ENCODE results near the gene LRMDA.

GRCh38 chr10:75542906-75543305 lies 111.5 kb downstream of the LRMDA start:
- TF ChIP-seq TEAD4 (IDR thresholded peaks at IDR 0.05; ENCODE audit: low read depth, low read length), result no peak
- TF ChIP-seq RNF2 (IDR thresholded peaks at IDR 0.05; ENCODE audit: borderline replicate concordance, low read depth, low read length, missing control alignments, poor library complexity, severe bottlenecking), result no peak
- TF ChIP-seq POLR2A (IDR thresholded peaks at IDR 0.05; ENCODE audit: control extremely low read depth in 1 of 2, low read depth in 2 of 2, low read length in 2 of 2), result no peak
- TF ChIP-seq BACH1 (IDR thresholded peaks at IDR 0.05; ENCODE audit: low read length), result no peak
- TF ChIP-seq BCL11A (IDR thresholded peaks at IDR 0.05; ENCODE audit: low read depth in 2 of 2, low read length in 2 of 2), result no peak
- TF ChIP-seq SUZ12 (IDR thresholded peaks at IDR 0.05; ENCODE audit: low read length), result no peak
- no peak for TF ChIP-seq CTCF (IDR thresholded peaks at IDR 0.05; ENCODE audit: control extremely low read depth in 1 of 3, insufficient read depth in 1 of 3, low read depth in 1 of 3, low read length in 3 of 3)
- no peak for TF ChIP-seq ASH2L (IDR thresholded peaks at IDR 0.05; ENCODE audit: low read length)
- no peak for TF ChIP-seq YY1 (IDR thresholded peaks at IDR 0.05; ENCODE audit: low read depth, low read length)
- TF ChIP-seq RAD21 (IDR thresholded peaks at IDR 0.05 in 1 of 2, conservative IDR thresholded peaks at IDR 0.05 in 1 of 2; ENCODE audit: low read depth in 2 of 2, low read length in 2 of 2), result no peak
- TF ChIP-seq, protein P1, sequence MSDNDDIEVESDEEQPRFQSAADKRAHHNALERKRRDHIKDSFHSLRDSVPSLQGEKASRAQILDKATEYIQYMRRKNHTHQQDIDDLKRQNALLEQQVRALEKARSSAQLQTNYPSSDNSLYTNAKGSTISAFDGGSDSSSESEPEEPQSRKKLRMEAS (IDR thresholded peaks at IDR 0.05), result no peak
- TF ChIP-seq, protein P2, sequence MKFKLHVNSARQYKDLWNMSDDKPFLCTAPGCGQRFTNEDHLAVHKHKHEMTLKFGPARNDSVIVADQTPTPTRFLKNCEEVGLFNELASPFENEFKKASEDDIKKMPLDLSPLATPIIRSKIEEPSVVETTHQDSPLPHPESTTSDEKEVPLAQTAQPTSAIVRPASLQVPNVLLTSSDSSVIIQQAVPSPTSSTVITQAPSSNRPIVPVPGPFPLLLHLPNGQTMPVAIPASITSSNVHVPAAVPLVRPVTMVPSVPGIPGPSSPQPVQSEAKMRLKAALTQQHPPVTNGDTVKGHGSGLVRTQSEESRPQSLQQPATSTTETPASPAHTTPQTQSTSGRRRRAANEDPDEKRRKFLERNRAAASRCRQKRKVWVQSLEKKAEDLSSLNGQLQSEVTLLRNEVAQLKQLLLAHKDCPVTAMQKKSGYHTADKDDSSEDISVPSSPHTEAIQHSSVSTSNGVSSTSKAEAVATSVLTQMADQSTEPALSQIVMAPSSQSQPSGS (IDR thresholded peaks at IDR 0.05; ENCODE audit: low read length), result no peak
- no peak for TF ChIP-seq EZH2 (IDR thresholded peaks at IDR 0.05; ENCODE audit: low read depth, low read length, severe bottlenecking)
- no peak for TF ChIP-seq POLR2AphosphoS5 (IDR thresholded peaks at IDR 0.05; ENCODE audit: low read depth, low read length)
